Gastrocnemius medialis (tissue), 4 donors: Measurements from ENCODE around the gene F13A1.

Experiments used
- CTCF ChIP-seq, 5 experiments: fragments of 450-650 bp in 3 of 5; fragments of 200-600 bp in 2 of 5; sonication (generic) in 2 of 5; IDR thresholded peaks in 4 of 5; conservative IDR thresholded peaks in 1 of 5; 1 replicate in 4 of 5; 2 replicates in 1 of 5; pipeline ENCODE4 v1.5.1; 2016 to 2019; ENCODE audit warnings: antibody characterized with exemption in 5 of 5, mild to moderate bottlenecking in 3 of 5, moderate library complexity in 3 of 5
- POLR2A ChIP-seq, 2 donors: fragments of 450-650 bp; IDR thresholded peaks; one replicate each; pipeline ENCODE4 v1.6.1; 2017; ENCODE audit warnings: antibody characterized with exemption in 2 of 2, mild to moderate bottlenecking in 2 of 2, moderate library complexity in 2 of 2

- peak in 1 of 5 experiments; percentile 16 for TF ChIP-seq CTCF (IDR thresholded peaks at IDR 0.05 in 4 of 5, conservative IDR thresholded peaks at IDR 0.05 in 1 of 5)
- no peak for TF ChIP-seq POLR2A (IDR thresholded peaks at IDR 0.05)
These were observed 99.7 kb downstream of the F13A1 start for GRCh38 chr6:6220718-6221117.
